ENCODE measurements around the gene TCAP.

Gene TCAP

GRCh38 chr17:39661744-39662541, 3.2 kb upstream of the TCAP start:
- no peak overlapping the region for H3K4me2 ChIP-seq (ENCODE audit: low read length)
- H3K4me1 ChIP-seq (ENCODE audit: low read length) = peaks cover 52% of the 10 kb centered on the region

GRCh38 chr17:39662551-39663339, 2.4 kb upstream of the TCAP start:
- Histone ChIP-seq H3K79me2 (ENCODE audit: low read length) (no peaks in the 10 kb centered on the region), H4K20me1 (ENCODE audit: insufficient read depth, low read length) (no peaks in the 10 kb centered on the region), H3K4me1 (ENCODE audit: low read length) (peaks cover 57% of the 10 kb centered on the region), H3K27me3 (ENCODE audit: low read depth, low read length) (peaks cover 6% of the 10 kb centered on the region), H3K9me3 (ENCODE audit: insufficient read depth, low read length) (no peaks in the 10 kb centered on the region), H3K4me2 (ENCODE audit: low read length) (no peak overlapping the region), H3K4me3 (ENCODE audit: low read length) (no peak overlapping the region), H3K36me3 (replicated peaks; ENCODE audit: low read depth, low read length) (peaks cover 9% of the 10 kb centered on the region), H3K9ac (ENCODE audit: low read length) (no peak overlapping the region), H3K27ac (ENCODE audit: low read length) (no peak overlapping the region), H2AFZ (ENCODE audit: low read depth, low read length) (no peak overlapping the region)
- TF ChIP-seq EZH2phosphoT487 (IDR thresholded peaks at IDR 0.05; ENCODE audit: low read depth) (no peak), CTCF (IDR thresholded peaks at IDR 0.05; ENCODE audit: low read depth, low read length) (no peak)

More at GRCh38 chr17:39661744-39662541, 3.2 kb upstream of the TCAP start:
- H2AFZ ChIP-seq (ENCODE audit: low read depth, low read length) = no peak overlapping the region
- no peak overlapping the region for H3K9ac ChIP-seq (ENCODE audit: low read length)
- no peaks in the 10 kb centered on the region for H3K79me2 ChIP-seq (ENCODE audit: low read length)
- H3K27ac ChIP-seq (ENCODE audit: low read length) = no peak overlapping the region
- H3K36me3 ChIP-seq (replicated peaks; ENCODE audit: low read depth, low read length) = peaks cover 9% of the 10 kb centered on the region
- H3K9me3 ChIP-seq (ENCODE audit: insufficient read depth, low read length) = no peaks in the 10 kb centered on the region
- H4K20me1 ChIP-seq (ENCODE audit: insufficient read depth, low read length) = no peaks in the 10 kb centered on the region
- TF ChIP-seq CTCF (IDR thresholded peaks at IDR 0.05; ENCODE audit: low read depth, low read length) (no peak), EZH2phosphoT487 (IDR thresholded peaks at IDR 0.05; ENCODE audit: low read depth) (no peak)
- H3K27me3 ChIP-seq (ENCODE audit: low read depth, low read length) = peaks cover under 1% of the 10 kb centered on the region; the same call in 1 of the 2 replicates
- H3K4me3 ChIP-seq (ENCODE audit: low read length) = no peak overlapping the region

- Histone ChIP-seq H3K4me1 (ENCODE audit: low read length) (peaks cover 57% of the 10 kb centered on the region), H3K9me3 (ENCODE audit: insufficient read depth, low read length) (no peaks in the 10 kb centered on the region), H2AFZ (ENCODE audit: low read depth, low read length) (no peak overlapping the region), H3K27ac (ENCODE audit: low read length) (no peak overlapping the region), H3K4me3 (ENCODE audit: low read length) (no peak overlapping the region), H3K4me2 (ENCODE audit: low read length) (no peak overlapping the region), H3K79me2 (ENCODE audit: low read length) (no peaks in the 10 kb centered on the region), H3K9ac (ENCODE audit: low read length) (no peak overlapping the region), H3K27me3 (ENCODE audit: low read depth, low read length) (peaks cover 6% of the 10 kb centered on the region), H3K36me3 (replicated peaks; ENCODE audit: low read depth, low read length) (peaks cover 4% of the 10 kb centered on the region), H4K20me1 (ENCODE audit: insufficient read depth, low read length) (no peaks in the 10 kb centered on the region)
- no peak for TF ChIP-seq CTCF (IDR thresholded peaks at IDR 0.05; ENCODE audit: low read depth, low read length)
- TF ChIP-seq EZH2phosphoT487 (IDR thresholded peaks at IDR 0.05; ENCODE audit: low read depth) = no peak
Observed at GRCh38 chr17:39663340-39663687, 1.8 kb upstream of the TCAP start.

Data from OCI-LY3 (cell line).